PC-3 (cell line): ENCODE data around the gene PAX5. TPM values are rescaled to one million over a fixed set of nuclear protein-coding genes. Genes with fewer than 3 reads are reported as not detected.

ENCODE experiments used
- ATAC-seq: fragments of 200-7000 bp; cut with Tn5 transposase; 2 replicates; pipeline ENCODE4 v1.9.1; 2020; ENCODE audit warnings: mild to moderate bottlenecking, moderate library complexity
- BruUV-seq: library from RNA; stranded (reverse); fragments of 400-500 nt; replicated peaks from 2 replicates; lab custom pipeline; 2021; lab: Mats Ljungman, UMichigan
- CTCF ChIA-PET: fragments of 300-600 bp; sonication (Branson Sonifier 250); formaldehyde crosslinking; loops from one replicate; lab custom pipeline; 2022; ENCODE audit warnings: antibody characterized with exemption; lab: Charles Lee
- POLR2A ChIA-PET: fragments of 300-600 bp; sonication (Branson Sonifier 250); formaldehyde crosslinking; loops from one replicate; lab custom pipeline; 2022; ENCODE audit warnings: antibody characterized with exemption; ENCODE audit not compliant: unreplicated experiment; lab: Charles Lee
- DNase-seq: peaks from one replicate; pipeline ENCODE4 v3.0.0-alpha.2; 2015
- H2AFZ ChIP-seq: fragments of 300-600 bp; sonication (generic); 2 replicates; pipeline ENCODE4 v1.6.0; 2016; ENCODE audit warnings: antibody characterized with exemption, low read length
- H3F3A ChIP-seq: fragments of 300-600 bp; sonication (generic); one replicate; pipeline ENCODE4 v1.6.0; 2017; ENCODE audit warnings: antibody characterized with exemption, low read length, control low read depth, mild to moderate bottlenecking; ENCODE audit not compliant: unreplicated experiment
- H3K27ac ChIP-seq: fragments of 300-600 bp; sonication (generic); 2 replicates; pipeline ENCODE4 v1.5.1; 2016; ENCODE audit warnings: mild to moderate bottlenecking, low read length
- H3K27me3 ChIP-seq: fragments of 300-600 bp; sonication (generic); 2 replicates; pipeline ENCODE4 v1.6.1; 2016; ENCODE audit warnings: low read length, mixed read lengths
- H3K36me3 ChIP-seq: fragments of 300-600 bp; sonication (generic); 2 replicates; pipeline ENCODE4 v1.6.1; 2016; ENCODE audit warnings: low read depth, mixed run types, low read length, mixed read lengths
- H3K4me1 ChIP-seq: fragments of 300-600 bp; sonication (generic); 2 replicates; pipeline ENCODE4 v1.5.1; 2016; ENCODE audit warnings: low read length; ENCODE audit not compliant: insufficient read depth
- H3K4me2 ChIP-seq: fragments of 300-600 bp; sonication (generic); 2 replicates; pipeline ENCODE4 v1.6.0; 2016; ENCODE audit warnings: low read length
- H3K4me3 ChIP-seq: fragments of 300-600 bp; sonication (generic); 2 replicates; pipeline ENCODE4 v1.5.1; 2016; ENCODE audit warnings: mild to moderate bottlenecking, low read length, mixed read lengths
- H3K79me2 ChIP-seq: fragments of 300-600 bp; sonication (generic); 2 replicates; pipeline ENCODE4 v1.6.1; 2017; ENCODE audit warnings: low read length, mixed read lengths
- H3K9ac ChIP-seq: fragments of 300-600 bp; sonication (generic); 2 replicates; pipeline ENCODE4 v1.6.0; 2016; ENCODE audit warnings: mild to moderate bottlenecking, low read length
- H3K9me2 ChIP-seq: fragments of 300-600 bp; sonication (generic); replicated peaks from 2 replicates; pipeline ENCODE4 v1.6.1; 2016; ENCODE audit warnings: mixed run types, low read length, mixed read lengths
- H3K9me3 ChIP-seq: fragments of 300-600 bp; sonication (generic); 2 replicates; pipeline ENCODE4 v1.6.1; 2016; ENCODE audit warnings: low read length, mixed read lengths
- H4K20me1 ChIP-seq: fragments of 300-600 bp; sonication (generic); 2 replicates; pipeline ENCODE4 v1.6.1; 2016; ENCODE audit warnings: low read length, mixed read lengths
- EZH2 ChIP-seq: fragments of 300-600 bp; sonication (generic); IDR thresholded peaks from one replicate; pipeline ENCODE4 v1.6.1; 2017; ENCODE audit warnings: antibody characterized with exemption, mild to moderate bottlenecking, low read length; ENCODE audit not compliant: unreplicated experiment
- EZH2phosphoT487 ChIP-seq: fragments of 300-600 bp; sonication (generic); IDR thresholded peaks from 2 replicates; pipeline ENCODE4 v1.6.1; 2018; ENCODE audit warnings: mild to moderate bottlenecking, antibody characterized with exemption, low read length, borderline replicate concordance
- intact Hi-C: fragments of 100-400 bp; cut with micrococcal nuclease; formaldehyde crosslinking; loops from 2 replicates; pipeline ENCODE4 v1.9.0; 2023
- total RNA-seq: library from RNA; depleted of rRNA; stranded (reverse); fragments of >200 nt; gene quantifications from 2 replicates; pipeline ENCODE4 v1.2.3, GENCODE V29; 2014
- TF ChIP-seq, protein P1 (sequence below): fragments of 300-600 bp; sonication (generic); conservative IDR thresholded peaks from 2 replicates; pipeline ENCODE4 v1.5.1; 2017; ENCODE audit warnings: antibody characterized with exemption, low read depth, mild to moderate bottlenecking, low read length

Gene PAX5
- total RNA-seq, 1 experiment from 2014 or later, result not detected

DNA sequence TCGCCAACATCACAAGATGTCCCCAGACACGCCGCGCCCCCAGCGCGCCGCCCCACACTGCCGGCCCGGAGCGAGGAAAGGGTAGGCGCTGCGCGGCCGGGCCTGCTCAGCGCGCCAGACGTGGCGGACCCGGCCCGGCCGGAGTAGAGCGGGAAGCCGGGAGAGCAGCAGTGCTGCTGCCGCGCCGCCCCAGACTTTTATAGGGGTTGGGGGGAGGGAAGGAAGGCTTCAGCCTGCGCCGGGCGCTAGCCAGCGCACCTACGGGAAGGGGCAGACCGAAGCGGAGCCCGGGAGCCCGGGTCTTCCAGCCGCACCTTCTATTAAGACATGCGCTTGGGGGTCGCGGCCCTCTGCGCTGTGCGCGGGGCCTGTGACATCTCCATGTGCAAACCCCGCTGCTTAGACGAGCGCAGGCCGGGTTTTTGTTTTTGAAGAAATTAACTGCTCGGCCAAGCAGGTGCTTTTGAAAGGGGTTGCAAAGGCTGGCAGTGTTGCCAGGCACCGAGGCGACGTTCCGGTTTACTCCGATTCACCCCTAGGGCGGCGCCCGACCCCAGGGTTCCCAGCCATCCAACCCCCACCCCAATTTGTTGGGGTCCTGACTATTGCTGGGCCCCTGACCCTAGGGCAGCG is 353 bp upstream of the PAX5 start:
- Histone ChIP-seq H3K4me3 (peak overlapping the region; percentile 64), H3F3A (no peaks in the 10 kb centered on the region), H4K20me1 (no peaks in the 10 kb centered on the region), H3K9me3 (no peaks in the 10 kb centered on the region), H3K27me3 (peaks cover 14% of the 10 kb centered on the region), H3K9me2 (no peaks in the 10 kb centered on the region), H3K4me2 (peak overlapping the region; percentile 90), H3K9ac (no peak overlapping the region), H3K36me3 (no peaks in the 10 kb centered on the region), H3K79me2 (no peaks in the 10 kb centered on the region), H2AFZ (peak overlapping the region; percentile 78), H3K27ac (no peak overlapping the region), H3K4me1 (no peaks in the 10 kb centered on the region)
- POLR2A ChIA-PET, result no interaction called here
- CTCF ChIA-PET, result no interaction called here
- DNase-seq, result peak; percentile 40
- no TSS peak for BruUV-seq
- TF ChIP-seq, protein P1, sequence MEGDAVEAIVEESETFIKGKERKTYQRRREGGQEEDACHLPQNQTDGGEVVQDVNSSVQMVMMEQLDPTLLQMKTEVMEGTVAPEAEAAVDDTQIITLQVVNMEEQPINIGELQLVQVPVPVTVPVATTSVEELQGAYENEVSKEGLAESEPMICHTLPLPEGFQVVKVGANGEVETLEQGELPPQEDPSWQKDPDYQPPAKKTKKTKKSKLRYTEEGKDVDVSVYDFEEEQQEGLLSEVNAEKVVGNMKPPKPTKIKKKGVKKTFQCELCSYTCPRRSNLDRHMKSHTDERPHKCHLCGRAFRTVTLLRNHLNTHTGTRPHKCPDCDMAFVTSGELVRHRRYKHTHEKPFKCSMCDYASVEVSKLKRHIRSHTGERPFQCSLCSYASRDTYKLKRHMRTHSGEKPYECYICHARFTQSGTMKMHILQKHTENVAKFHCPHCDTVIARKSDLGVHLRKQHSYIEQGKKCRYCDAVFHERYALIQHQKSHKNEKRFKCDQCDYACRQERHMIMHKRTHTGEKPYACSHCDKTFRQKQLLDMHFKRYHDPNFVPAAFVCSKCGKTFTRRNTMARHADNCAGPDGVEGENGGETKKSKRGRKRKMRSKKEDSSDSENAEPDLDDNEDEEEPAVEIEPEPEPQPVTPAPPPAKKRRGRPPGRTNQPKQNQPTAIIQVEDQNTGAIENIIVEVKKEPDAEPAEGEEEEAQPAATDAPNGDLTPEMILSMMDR, result peak; percentile 58
- TF ChIP-seq EZH2phosphoT487, result no peak
- ATAC-seq, result peak; percentile 71
- intact Hi-C loops, result no loop called here

- no peak overlapping the region for H3K9ac ChIP-seq
- no peak overlapping the region for H3K4me3 ChIP-seq
- ATAC-seq, result no peak
- no TSS peak for BruUV-seq
- no peaks in the 10 kb centered on the region for H3K9me2 ChIP-seq
- POLR2A ChIA-PET, result no interaction called here
- H2AFZ ChIP-seq, result no peak overlapping the region
- H3K4me2 ChIP-seq, result no peak overlapping the region
- CTCF ChIA-PET, result no interaction called here
- no peaks in the 10 kb centered on the region for H3K36me3 ChIP-seq
- no peak for DNase-seq
- H3K4me1 ChIP-seq, result no peaks in the 10 kb centered on the region
- TF ChIP-seq EZH2phosphoT487 (no peak), EZH2 (no peak)
- TF ChIP-seq, protein P1, result no peak
- intact Hi-C loops, result no loop called here
- no peaks in the 10 kb centered on the region for H3K79me2 ChIP-seq
- H3K27me3 ChIP-seq, result peaks cover 14% of the 10 kb centered on the region
- H3K27ac ChIP-seq, result no peak overlapping the region
- no peaks in the 10 kb centered on the region for H4K20me1 ChIP-seq
- no peaks in the 10 kb centered on the region for H3K9me3 ChIP-seq
- H3F3A ChIP-seq, result no peaks in the 10 kb centered on the region
Observed at GRCh38 chr9:37033141-37033540, 927 bp downstream of the PAX5 start.

GRCh38 chr9:37032713-37033112 is 1.4 kb downstream of the PAX5 start:
- Histone ChIP-seq H3K4me2 (no peak overlapping the region), H3K9me3 (no peaks in the 10 kb centered on the region), H3K4me1 (no peaks in the 10 kb centered on the region), H3K27me3 (peaks cover 14% of the 10 kb centered on the region), H3K9me2 (no peaks in the 10 kb centered on the region), H2AFZ (no peak overlapping the region), H3K36me3 (no peaks in the 10 kb centered on the region), H3K4me3 (no peak overlapping the region), H4K20me1 (no peaks in the 10 kb centered on the region), H3F3A (no peaks in the 10 kb centered on the region), H3K9ac (no peak overlapping the region), H3K27ac (no peak overlapping the region), H3K79me2 (no peaks in the 10 kb centered on the region)
- POLR2A ChIA-PET, result no interaction called here
- DNase-seq, result no peak
- intact Hi-C loops, result no loop called here
- ATAC-seq, result no peak
- no TSS peak for BruUV-seq
- TF ChIP-seq EZH2phosphoT487 (no peak), EZH2 (no peak)
- TF ChIP-seq, protein P1, result no peak
- CTCF ChIA-PET, result no interaction called here
